K562 (cell line): ENCODE results near the gene IL3RA.
"Not testable (repeated sequence)": the region's sequence is repeated elsewhere in the genome, so short reads cannot be mapped to it uniquely, and the experiment has no call there.

Experiments
- CHD2 ChIP-seq: IDR thresholded peaks from 2 replicates; pipeline ENCODE4 v1.6.1; 2011; ENCODE audit warnings: low read depth, low read length
- CTCF ChIP-seq, 3 experiments: IDR thresholded peaks in 2 of 3; conservative IDR thresholded peaks in 1 of 3; 2 replicates each; pipeline ENCODE4 v1.5.1; 2011 to 2012; ENCODE audit warnings: low read length in 3 of 3, mild to moderate bottlenecking in 3 of 3, control low read depth in 2 of 3, improper control_type of control experiment in 1 of 3, inconsistent platforms in 1 of 3, low read depth in 1 of 3, mixed read lengths in 1 of 3, moderate library complexity in 1 of 3; ENCODE audit not compliant: insufficient read depth in 2 of 3
- EZH2 ChIP-seq: IDR thresholded peaks from 2 replicates; pipeline ENCODE4 v1.6.1; 2012; ENCODE audit warnings: low read depth, mild to moderate bottlenecking, inconsistent platforms, low read length, borderline replicate concordance
- HDGF ChIP-seq: fragments of 450-650 bp; IDR thresholded peaks from 2 replicates; pipeline ENCODE4 v1.6.1; 2016
- MXI1 ChIP-seq: IDR thresholded peaks from 2 replicates; pipeline ENCODE4 v1.6.1; 2011; ENCODE audit warnings: low read depth, mild to moderate bottlenecking, improper control_type of control experiment, low read length
- POLR2B ChIP-seq: fragments of 450-650 bp; IDR thresholded peaks from 2 replicates; pipeline ENCODE4 v1.6.1; 2018; ENCODE audit warnings: low read depth; ENCODE audit not compliant: partially characterized antibody

DNA sequence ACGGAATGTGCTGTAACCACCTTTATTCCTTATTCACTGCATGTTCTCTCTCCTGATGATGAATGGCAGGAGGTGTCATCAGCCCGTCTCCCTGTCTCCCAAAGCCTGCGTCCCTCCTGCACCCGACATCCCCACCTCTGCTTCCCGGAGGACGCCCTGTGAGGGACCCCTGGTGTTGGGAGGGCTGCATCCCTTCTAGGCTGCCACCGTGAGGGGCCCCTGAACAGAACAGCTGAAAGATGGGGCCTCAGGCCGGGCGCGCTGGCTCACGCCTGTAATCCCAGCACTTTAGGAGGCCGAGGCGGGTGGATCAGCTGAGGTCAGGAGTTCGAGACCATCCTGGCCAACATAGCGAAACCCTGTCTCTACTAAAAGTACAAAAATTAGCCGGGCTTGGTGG, 89.7 kb downstream of the IL3RA start:
- not testable (repeated sequence) for TF ChIP-seq HDGF; CHD2; MXI1; EZH2; POLR2B; CTCF (IDR thresholded peaks at IDR 0.05 in 2 of 3, conservative IDR thresholded peaks at IDR 0.05 in 1 of 3; ENCODE audit: insufficient read depth in 2 of 3, low read depth in 1 of 3, low read length in 3 of 3)
